ENCODE measurements around the gene CROCC2.

The CROCC2 gene

DNA sequence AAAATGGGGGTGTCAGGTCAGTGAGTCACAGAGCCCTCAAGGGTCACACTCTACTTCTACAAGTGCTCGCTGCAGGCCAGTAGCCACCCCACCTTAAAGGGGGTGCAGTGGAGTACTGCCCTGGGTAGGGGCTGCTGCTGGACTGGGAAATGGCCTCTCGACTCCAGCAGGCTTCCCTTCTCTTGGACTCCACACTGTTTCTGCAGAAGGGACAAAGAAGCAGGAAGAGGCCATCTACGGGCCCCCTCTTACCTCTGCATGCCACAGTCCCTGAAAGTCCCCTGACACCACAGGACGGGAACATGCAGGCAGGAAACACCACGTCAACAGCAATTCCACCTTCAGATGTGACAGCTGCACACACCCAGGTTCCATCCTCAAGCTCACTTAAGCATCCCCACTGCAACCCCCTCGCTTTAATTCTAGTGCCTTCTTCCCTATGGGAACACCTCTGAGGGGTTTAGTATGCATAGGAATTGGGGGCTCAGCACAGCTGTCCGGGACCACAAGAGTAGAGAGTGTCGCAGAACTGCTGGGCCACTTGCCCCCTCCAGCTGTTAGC, 114.6 kb downstream of the CROCC2 start:
- DNase-seq = no peak

GRCh38 chr2:241025639-241026038, 119.5 kb downstream of the CROCC2 start:
- DNase-seq = no peak

DNA sequence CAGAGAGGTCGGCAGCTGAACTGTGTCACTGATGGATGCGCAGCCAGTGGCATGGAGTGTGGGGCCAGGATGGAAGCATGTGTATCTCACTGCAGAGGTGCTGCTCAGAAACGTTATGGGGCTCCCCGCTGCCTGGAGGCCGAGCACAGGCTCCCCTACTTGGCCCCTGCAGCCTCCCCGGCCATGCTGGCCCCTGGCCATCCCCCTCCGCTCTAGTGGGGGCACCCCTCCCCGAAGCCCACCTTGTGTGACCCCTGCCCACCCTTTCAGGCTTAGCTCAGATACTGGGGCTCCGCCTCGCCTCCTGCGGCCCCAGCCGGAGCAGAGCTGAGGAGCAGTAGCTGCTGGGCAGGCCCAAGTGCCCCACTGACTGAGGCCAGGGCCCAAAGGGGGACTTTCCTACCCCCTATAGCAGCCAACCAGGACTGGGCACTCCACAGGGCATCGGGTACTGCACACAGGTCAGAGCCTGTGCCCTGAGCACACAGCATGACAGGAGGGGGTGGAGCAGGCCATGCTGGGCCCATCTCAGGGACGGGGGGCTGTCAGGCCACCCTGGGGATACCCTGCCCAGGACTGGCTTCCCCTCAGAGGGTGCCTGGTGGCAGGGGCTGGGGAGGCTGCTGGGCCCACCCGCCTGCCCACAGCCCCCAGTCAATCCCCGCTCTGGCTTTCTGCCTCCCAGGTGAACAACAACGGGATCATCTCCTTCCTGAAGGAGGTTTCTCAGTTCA, 123.6 kb downstream of the CROCC2 start:
- no peak for DNase-seq

- no peak for DNase-seq
Observed at GRCh38 chr2:241030333-241030680, 124.2 kb downstream of the CROCC2 start.

DNA sequence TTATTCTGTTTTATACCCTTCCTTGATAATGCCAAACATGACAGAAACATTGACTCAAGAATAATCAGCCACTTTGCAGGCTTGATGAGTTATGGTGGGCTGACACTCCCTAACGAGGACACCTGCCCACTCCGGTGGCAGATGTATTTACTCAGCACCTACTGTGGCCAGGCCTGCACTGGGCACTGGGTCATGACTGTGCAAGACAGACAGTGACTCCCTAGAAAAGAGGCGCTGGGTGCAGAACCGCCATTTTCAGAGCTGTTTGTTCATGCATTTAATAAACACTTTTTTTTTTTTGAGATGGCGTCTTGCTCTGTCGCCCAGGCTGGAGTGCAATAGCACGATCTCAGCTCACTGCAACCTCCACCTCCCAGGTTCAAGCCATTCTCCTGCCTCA, 124.7 kb downstream of the CROCC2 start:
- no peak for DNase-seq

GRCh38 chr2:241031436-241032165, 125.5 kb downstream of the CROCC2 start:
- no peak for DNase-seq

DNA sequence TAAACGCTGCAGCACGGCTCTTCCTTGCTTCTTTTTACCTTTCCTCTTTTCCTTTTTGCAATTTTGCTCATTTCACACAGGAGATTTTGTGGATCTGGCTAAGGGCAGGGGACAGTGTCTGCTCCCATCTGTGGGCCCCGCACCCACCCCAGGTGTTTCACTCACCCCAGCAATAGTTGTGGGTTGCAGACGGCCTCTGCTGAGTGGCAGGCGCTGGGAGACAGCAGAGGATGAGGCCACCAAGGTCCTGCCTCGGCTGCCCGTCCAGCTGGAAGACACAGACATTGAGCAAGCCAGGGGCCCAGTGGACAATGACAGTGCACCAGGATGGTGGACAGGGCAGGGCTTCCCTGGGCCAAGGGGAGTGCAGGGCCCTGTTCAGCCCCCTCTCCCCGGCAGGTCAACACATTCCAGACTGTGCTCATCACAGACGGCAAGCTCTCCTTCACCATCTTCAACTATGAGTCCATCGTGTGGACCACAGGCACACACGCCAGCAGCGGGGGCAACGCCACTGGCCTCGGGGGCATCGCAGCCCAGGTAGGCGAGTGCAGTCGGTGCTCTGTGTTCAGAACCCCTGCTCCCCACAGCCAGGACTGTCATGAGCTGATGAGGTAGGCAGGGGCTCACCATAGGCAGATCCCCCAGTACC, 127.3 kb downstream of the CROCC2 start:
- no peak for DNase-seq

DNA sequence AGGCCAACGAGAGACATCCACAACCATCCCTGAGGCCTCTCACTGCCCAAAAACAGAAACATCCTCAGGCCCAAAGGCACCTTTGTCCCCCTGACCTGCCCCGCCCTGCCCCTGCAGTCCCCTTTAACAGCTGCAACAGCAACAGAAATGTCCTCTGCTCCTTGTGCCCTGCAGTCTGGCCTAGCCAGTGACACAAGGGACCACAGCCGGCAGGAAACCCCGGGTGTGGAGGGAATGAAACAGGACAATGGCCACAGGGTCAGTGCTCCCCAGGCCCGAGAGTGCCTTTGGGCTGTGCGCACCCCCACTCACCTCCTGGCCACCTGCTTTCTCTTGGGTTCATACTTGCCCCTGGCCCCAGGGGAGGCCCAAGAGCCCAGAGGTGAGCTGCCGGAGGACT, 127.9 kb downstream of the CROCC2 start:
- no peak for DNase-seq

- DNase-seq = no peak
Observed at GRCh38 chr2:241034490-241035141, 128.5 kb downstream of the CROCC2 start.

DNA sequence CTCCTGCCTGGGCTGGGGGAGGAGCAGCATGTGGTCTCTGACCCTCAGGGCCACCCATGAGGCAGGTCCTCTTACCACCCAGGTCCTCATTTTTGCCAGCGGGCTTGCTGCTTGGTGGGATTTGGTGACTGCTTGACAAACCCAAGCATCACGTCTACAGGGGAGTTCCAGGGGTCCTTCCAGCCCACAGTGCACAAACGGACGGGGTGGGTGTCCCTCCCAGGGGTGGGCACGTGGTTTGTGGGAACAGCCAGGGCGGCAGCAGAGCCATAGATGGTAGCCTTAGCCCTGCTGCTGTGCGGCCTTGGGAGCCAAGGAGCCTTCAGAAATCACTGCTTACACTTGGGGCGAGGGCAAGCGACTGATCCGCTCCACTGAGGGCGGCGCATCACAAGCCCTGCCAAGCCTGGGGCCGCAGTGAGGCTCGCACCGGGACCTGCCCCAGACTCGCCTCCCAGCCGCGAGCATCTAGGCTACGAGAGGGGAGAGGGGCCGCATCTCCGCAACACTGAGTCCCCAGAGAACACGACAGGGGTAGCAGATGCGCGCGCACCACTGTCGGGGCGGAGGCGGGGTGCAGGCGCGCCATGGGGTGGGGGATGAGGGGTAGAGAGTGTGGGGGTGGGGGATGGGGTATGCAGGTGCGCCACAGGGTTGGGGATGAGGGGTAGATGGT, 129.1 kb downstream of the CROCC2 start:
- peak; percentile 46 for DNase-seq

- DNase-seq = peak; percentile 47
Observed at GRCh38 chr2:241035818-241036396, 129.8 kb downstream of the CROCC2 start.

DNA sequence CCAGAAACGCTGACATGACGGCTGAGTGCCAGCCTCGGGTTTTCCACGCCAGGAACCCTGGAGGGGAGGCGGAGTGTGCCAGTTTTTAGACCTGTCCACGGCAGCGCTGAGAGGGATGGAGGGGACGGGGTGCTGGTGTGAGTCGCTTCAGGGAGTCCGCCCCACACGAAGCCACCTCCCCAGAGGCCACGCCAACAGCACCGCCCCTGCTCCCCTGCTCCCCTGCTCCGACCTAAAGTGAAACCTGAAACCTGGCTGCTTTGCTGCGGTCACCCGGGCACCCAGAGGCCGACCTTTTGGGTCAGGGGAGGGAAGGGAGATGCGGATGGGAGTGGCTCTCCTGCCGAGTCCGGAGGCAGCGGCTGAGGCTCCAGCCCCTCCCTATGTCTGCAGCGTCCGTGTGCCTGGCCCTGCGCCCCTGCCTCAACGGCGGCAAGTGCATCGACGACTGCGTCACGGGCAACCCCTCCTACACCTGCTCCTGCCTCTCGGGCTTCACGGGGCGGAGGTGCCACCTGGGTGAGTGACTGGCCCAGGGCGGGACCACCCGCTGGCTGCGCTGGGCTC, 130.3 kb downstream of the CROCC2 start:
- DNase-seq = peak; percentile 48

DNA sequence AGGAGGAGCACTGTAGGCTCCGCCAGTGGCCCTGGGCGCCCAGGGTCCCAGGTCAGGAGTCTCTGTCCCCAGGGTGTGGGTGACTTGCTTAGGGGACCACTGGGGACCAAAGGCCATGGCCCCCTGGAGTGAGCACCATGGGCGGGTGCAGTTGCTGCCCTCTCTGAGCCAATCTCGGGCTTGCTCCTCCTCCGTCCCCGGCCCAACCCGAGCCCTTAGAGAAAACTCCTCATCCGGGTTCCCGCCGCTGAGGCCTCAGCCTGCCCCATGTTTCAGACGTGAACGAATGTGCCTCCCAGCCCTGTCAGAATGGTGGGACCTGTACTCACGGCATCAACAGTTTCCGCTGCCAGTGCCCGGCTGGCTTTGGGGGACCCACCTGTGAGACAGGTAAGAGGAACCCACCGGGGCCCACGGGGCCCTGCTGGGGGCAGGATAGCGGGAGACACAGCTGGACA, 130.9 kb downstream of the CROCC2 start:
- DNase-seq = no peak

DNA sequence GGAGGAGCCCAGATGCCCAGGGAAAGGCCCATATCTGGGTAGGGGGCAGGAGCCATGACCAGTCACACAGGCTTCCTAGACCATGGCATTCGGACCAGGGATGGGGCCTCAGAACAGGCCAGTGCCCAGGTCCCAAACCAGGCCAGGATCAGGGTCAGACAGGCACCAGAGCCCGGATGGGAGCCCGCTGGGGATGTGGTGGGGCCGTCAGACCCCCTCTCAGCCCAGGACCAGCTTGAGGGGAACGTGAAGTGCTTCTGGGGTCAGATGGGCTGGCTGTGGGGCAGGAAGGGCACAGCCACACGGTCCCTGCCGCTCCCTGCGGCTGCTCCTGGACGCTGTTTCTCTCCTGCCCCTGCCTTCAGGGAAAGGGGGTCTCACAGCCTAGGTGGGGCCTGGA, 131.4 kb downstream of the CROCC2 start:
- no peak for DNase-seq

DNA sequence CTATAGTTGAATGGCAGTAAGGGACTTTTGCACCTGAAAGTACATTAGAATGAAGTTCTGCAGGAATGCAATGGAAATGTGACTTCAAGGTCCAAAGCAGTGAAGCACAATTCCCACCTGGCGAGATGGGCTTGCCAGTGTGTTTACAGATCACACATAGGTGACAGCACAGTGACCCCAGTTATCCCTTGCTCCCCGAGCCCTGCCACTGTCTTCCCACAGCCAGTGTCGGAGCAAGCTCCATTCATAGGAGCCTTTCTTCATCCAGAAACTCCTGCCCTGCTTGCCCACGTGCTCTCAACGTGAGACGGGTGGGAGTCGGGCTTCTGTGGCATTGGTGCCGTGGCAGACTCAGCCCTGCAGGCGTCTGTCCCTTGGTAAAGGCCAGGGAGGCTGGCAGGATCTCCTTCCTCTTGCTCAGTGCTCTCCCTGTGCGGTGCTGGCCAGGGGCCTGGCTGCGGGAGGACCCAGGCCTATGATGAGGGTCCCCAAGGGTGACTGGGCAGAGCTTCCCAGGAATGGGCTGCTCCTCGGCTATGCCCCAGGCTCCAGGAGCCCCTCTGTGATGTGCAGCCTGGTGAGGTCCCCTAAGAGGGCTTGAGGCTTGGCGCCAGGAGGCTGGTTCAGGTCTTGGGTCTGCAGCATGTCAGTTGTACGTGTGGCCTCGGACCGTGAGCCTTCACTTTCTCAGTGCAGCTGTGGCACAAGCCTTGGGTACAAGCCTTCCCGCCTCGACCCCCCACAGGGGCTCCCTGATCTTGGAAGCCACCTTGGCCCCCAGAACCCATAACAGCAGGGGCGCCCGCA, 132.4 kb downstream of the CROCC2 start:
- DNase-seq = no peak

DNA sequence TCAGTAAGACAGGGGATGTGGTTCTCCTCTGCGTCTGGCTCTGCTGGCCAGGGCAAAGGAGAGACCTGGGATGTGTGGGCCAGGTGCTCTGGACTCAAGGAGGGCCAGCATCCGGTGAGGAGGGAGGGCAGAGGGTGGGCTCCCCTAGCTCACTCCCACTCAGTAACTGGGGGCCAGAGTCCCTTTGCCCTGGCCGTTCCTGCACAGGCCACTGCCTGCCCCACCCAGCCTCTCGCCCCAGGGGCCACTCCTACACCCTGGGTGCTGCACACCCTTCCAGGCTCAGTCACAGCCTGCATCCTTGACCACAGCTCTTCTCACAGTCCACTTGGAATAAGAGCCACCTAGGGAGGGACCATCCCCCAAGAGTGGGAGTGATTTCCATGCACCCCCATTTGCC, 133.3 kb downstream of the CROCC2 start:
- DNase-seq = no peak

DNA sequence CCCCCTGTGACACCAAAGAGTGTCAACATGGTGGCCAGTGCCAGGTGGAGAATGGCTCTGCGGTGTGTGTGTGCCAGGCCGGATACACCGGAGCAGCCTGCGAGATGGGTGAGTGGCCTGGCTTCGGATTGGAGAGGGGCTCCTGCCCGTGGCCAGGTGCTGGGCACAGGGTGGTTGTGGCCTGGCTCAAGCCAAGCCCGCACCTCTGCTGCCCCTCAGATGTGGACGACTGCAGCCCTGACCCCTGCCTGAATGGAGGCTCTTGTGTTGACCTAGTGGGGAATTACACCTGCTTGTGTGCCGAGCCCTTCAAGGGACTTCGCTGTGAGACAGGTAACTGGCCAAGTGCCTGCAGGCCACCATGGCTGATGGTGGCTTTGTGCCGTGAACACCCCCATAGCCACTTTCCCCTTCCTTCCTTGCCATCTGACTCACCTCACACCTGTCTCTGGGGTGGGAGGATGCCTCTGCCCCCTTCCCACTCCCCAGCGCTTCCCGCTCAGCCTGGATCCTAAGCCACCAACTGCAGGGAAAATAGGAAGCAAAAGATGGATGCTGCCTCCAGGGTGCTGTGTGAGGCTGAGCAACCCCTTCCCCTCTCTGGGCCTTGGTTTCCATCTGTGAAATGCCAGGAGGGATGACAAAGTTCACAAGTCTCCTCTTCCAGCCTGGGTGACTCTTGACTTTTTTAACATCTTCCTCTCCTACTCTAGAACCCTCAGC, 134.1 kb downstream of the CROCC2 start:
- DNase-seq = no peak

GRCh38 chr2:241041589-241042158, 135.5 kb downstream of the CROCC2 start:
- DNase-seq = no peak
